IPS DF 6.9 (cell line): ENCODE results near the gene ZNF256.

Experiments
- DNase-seq: peaks from one replicate; pipeline ENCODE4 v3.0.0-alpha.2; 2013; ENCODE audit warnings: low read depth, low spot score
- H3K27ac ChIP-seq: one replicate; pipeline ENCODE4 v1.5.1; 2013; ENCODE audit warnings: low read length, control low read depth
- H3K27me3 ChIP-seq: 2 replicates; pipeline ENCODE4 v1.6.1; 2013; ENCODE audit warnings: mild to moderate bottlenecking, low read length; ENCODE audit not compliant: control insufficient read depth, insufficient read depth
- H3K36me3 ChIP-seq: 2 replicates; pipeline ENCODE4 v1.6.1; 2013; ENCODE audit warnings: low read length; ENCODE audit not compliant: control insufficient read depth, insufficient read depth
- H3K4me1 ChIP-seq: 2 replicates; pipeline ENCODE4 v1.6.1; 2013; ENCODE audit warnings: low read length; ENCODE audit not compliant: control insufficient read depth, insufficient read depth
- H3K4me3 ChIP-seq: 2 replicates; pipeline ENCODE4 v1.5.1; 2013; ENCODE audit warnings: mild to moderate bottlenecking, low read length
- H3K9me3 ChIP-seq: 2 replicates; pipeline ENCODE4 v1.6.1; 2013; ENCODE audit warnings: low read length, inconsistent platforms; ENCODE audit not compliant: control insufficient read depth, insufficient read depth
- WGBS: extraction: QIAGEN DNeasy Blood & Tissue Kit; methylation state at CpG from one replicate; pipeline ENCODE4 v1.1.7; 2013; ENCODE audit warnings: mixed read lengths, missing lambda C conversion rate; ENCODE audit not compliant: insufficient read length, insufficient coverage; 5-methylcytosine and 5-hydroxymethylcytosine counted together

ZNF256 gene

GRCh38 chr19:57947419-57948134 lies at the start of gene ZNF256:
ZNF256 (minus strand) TSS chr19:57947706; CDS start chr19:57947474, 232 bp downstream.
- peak within 1 kb of the TSS; percentile 94 for H3K4me3 ChIP-seq
- no CpG with 5 or more reads among the region's 54 CpGs for WGBS
- H3K9me3 ChIP-seq: 0 out of 2 replicates have a peak, but pooled peaks cover 1% of the 10 kb centered on the region
- peaks cover under 1% of the 10 kb centered on the region; the same call in 1 of the 2 replicates for H3K36me3 ChIP-seq
- DNase-seq: peak; percentile 95
- H3K27ac ChIP-seq: no peak within 1 kb of the TSS
- no peaks in the 10 kb centered on the region for H3K4me1 ChIP-seq
- H3K27me3 ChIP-seq: no peaks in the 10 kb centered on the region

GRCh38 chr19:57992841-57993240 lies 45.3 kb upstream of the ZNF256 start:
- H3K27ac ChIP-seq: no peak overlapping the region
- H3K9me3 ChIP-seq: no peaks in the 10 kb centered on the region
- H3K36me3 ChIP-seq: peaks cover 10% of the 10 kb centered on the region
- no peaks in the 10 kb centered on the region for H3K4me1 ChIP-seq
- H3K4me3 ChIP-seq: no peak overlapping the region
- H3K27me3 ChIP-seq: no peaks in the 10 kb centered on the region
- no peak for DNase-seq
- WGBS: no CpG with 5 or more reads among the region's 1 CpG

- H3K27ac ChIP-seq: no peak overlapping the region
- peaks cover 19% of the 10 kb centered on the region for H3K9me3 ChIP-seq
- no peaks in the 10 kb centered on the region for H3K27me3 ChIP-seq
- no peak overlapping the region for H3K4me3 ChIP-seq
- no peak for DNase-seq
- H3K36me3 ChIP-seq: peaks cover 19% of the 10 kb centered on the region; the same call in 1 of the 2 replicates
- WGBS: no CpG with 5 or more reads among the region's 3 CpGs
- no peaks in the 10 kb centered on the region for H3K4me1 ChIP-seq
Observed at GRCh38 chr19:57978586-57979289, 31.2 kb upstream of the ZNF256 start.

GRCh38 chr19:57974434-57974833 lies 26.9 kb upstream of the ZNF256 start, which contains the start of gene C19orf18:
C19orf18 (minus strand) TSS chr19:57974534; CDS start chr19:57974432, 102 bp downstream.
- H3K27me3 ChIP-seq: no peaks in the 10 kb centered on the region; the same call in 1 of the 2 replicates
- no peak for DNase-seq
- H3K4me1 ChIP-seq: no peaks in the 10 kb centered on the region
- no peak within 1 kb of the TSS for H3K4me3 ChIP-seq
- H3K36me3 ChIP-seq: no peaks in the 10 kb centered on the region; the same call in 1 of the 2 replicates
- H3K27ac ChIP-seq: no peak within 1 kb of the TSS
- WGBS: no CpG with 5 or more reads among the region's 4 CpGs
- peaks cover 8% of the 10 kb centered on the region for H3K9me3 ChIP-seq

- Histone ChIP-seq H3K27me3 (no peaks in the 10 kb centered on the region), H3K36me3 (no peaks in the 10 kb centered on the region), H3K27ac (no peak overlapping the region), H3K4me3 (no peak overlapping the region), H3K9me3 (peaks cover 1% of the 10 kb centered on the region; the same call in 1 of the 2 replicates), H3K4me1 (no peaks in the 10 kb centered on the region)
- WGBS: no CpG with 5 or more reads among the region's 8 CpGs
- DNase-seq: no peak
Observed at GRCh38 chr19:57964761-57965160, 17.3 kb upstream of the ZNF256 start.

GRCh38 chr19:57961785-57962184 lies 14.3 kb upstream of the ZNF256 start:
- H3K27me3 ChIP-seq: no peaks in the 10 kb centered on the region
- H3K36me3 ChIP-seq: no peaks in the 10 kb centered on the region
- H3K9me3 ChIP-seq: peaks cover 2% of the 10 kb centered on the region
- no peak overlapping the region for H3K27ac ChIP-seq
- whole genome bisulfite sequencing: no CpG with 5 or more reads among the region's 1 CpG
- H3K4me3 ChIP-seq: no peak overlapping the region
- DNase-seq: no peak
- H3K4me1 ChIP-seq: no peaks in the 10 kb centered on the region

GRCh38 chr19:57954996-57955395 lies 7.5 kb upstream of the ZNF256 start:
- no peaks in the 10 kb centered on the region for H3K27me3 ChIP-seq
- no peak for DNase-seq
- no peak overlapping the region for H3K27ac ChIP-seq
- H3K36me3 ChIP-seq: no peaks in the 10 kb centered on the region
- no CpG with 5 or more reads among the region's 4 CpGs for WGBS
- H3K4me3 ChIP-seq: no peak overlapping the region
- H3K9me3 ChIP-seq: peaks cover 4% of the 10 kb centered on the region
- no peaks in the 10 kb centered on the region for H3K4me1 ChIP-seq

- no peaks in the 10 kb centered on the region for H3K4me1 ChIP-seq
- H3K27ac ChIP-seq: no peak overlapping the region
- no peak overlapping the region for H3K4me3 ChIP-seq
- H3K36me3 ChIP-seq: no peaks in the 10 kb centered on the region; the same call in 1 of the 2 replicates
- DNase-seq: no peak
- WGBS: no CpG with 5 or more reads among the region's 12 CpGs
- H3K27me3 ChIP-seq: no peaks in the 10 kb centered on the region
- H3K9me3 ChIP-seq: 0 out of 2 replicates have a peak, but pooled peaks cover 1% of the 10 kb centered on the region
Observed at GRCh38 chr19:57949702-57950101, 2.2 kb upstream of the ZNF256 start.

- no peak overlapping the region for H3K27ac ChIP-seq
- H3K9me3 ChIP-seq: 0 out of 2 replicates have a peak, but pooled peaks cover 1% of the 10 kb centered on the region
- DNase-seq: no peak
- H3K4me1 ChIP-seq: no peaks in the 10 kb centered on the region
- no peaks in the 10 kb centered on the region for H3K27me3 ChIP-seq
- no peak overlapping the region for H3K4me3 ChIP-seq
- no peaks in the 10 kb centered on the region; the same call in 1 of the 2 replicates for H3K36me3 ChIP-seq
- WGBS: no CpG with 5 or more reads among the region's 24 CpGs
Observed at GRCh38 chr19:57949296-57949695, 1.8 kb upstream of the ZNF256 start.

GRCh38 chr19:57947088-57947418 lies 453 bp downstream of the ZNF256 start:
- H3K27me3 ChIP-seq: no peaks in the 10 kb centered on the region
- 0 out of 2 replicates have a peak, but pooled peaks cover 1% of the 10 kb centered on the region for H3K9me3 ChIP-seq
- no peak overlapping the region for H3K27ac ChIP-seq
- no CpG with 5 or more reads among the region's 18 CpGs for WGBS
- peaks cover 6% of the 10 kb centered on the region for H3K36me3 ChIP-seq
- no peaks in the 10 kb centered on the region for H3K4me1 ChIP-seq
- H3K4me3 ChIP-seq: peak overlapping the region; percentile 94
- DNase-seq: no peak
